Endothelial cell of umbilical vein (primary cell): ENCODE results near the gene TNFSF13. TPM values are rescaled to one million over a fixed set of nuclear protein-coding genes. Genes with fewer than 3 reads are reported as not detected.
A peak's percentile ranks its signal among the peaks of the same experiment; 100 is the strongest.

Source experiments
- Bru-seq: library from RNA; stranded (reverse); fragments of 400-500 nt; gene quantifications from one replicate; lab custom pipeline; 2021; lab: Mats Ljungman, UMichigan
- BruChase-seq, 2 experiments: library from RNA; stranded (reverse); fragments of 400-500 nt; gene quantifications; one replicate each; lab custom pipeline; 2021; lab: Mats Ljungman, UMichigan
- BruUV-seq: library from RNA; stranded (reverse); fragments of 400-500 nt; replicated peaks from 2 replicates; lab custom pipeline; 2021; lab: Mats Ljungman, UMichigan
- CTCF ChIA-PET: fragments of 300-600, 350-600 bp; sonication (Branson Sonifier 250); formaldehyde crosslinking; loops from one replicate; lab custom pipeline; 2021; ENCODE audit warnings: antibody characterized with exemption, inconsistent platforms; lab: Charles Lee
- POLR2A ChIA-PET: fragments of 300-600, 350-600 bp; sonication (Branson Sonifier 250); formaldehyde crosslinking; loops from one replicate; lab custom pipeline; 2021; ENCODE audit warnings: antibody characterized with exemption, inconsistent platforms; lab: Charles Lee
- DNase-seq: peaks from one replicate; pipeline ENCODE4 v3.0.0-alpha.2; 2011; ENCODE audit warnings: low read depth, low spot score
- FAIRE-seq: peaks from 2 replicates; lab custom pipeline; 2011; peaks lifted over from hg19 to GRCh38; lab: Jason Lieb, UNC
- H2AFZ ChIP-seq: 2 replicates; pipeline ENCODE4 v1.6.0; 2012; ENCODE audit warnings: low read depth, low read length, control low read depth, inconsistent platforms
- H3K27ac ChIP-seq: 2 replicates; pipeline ENCODE4 v1.5.1; 2011; ENCODE audit warnings: low read depth, mild to moderate bottlenecking, control low read depth, low read length, moderate library complexity; ENCODE audit not compliant: insufficient read depth
- H3K27me3 ChIP-seq, 2 experiments: 2 replicates each; pipeline versions ENCODE4 v1.6.0 to v1.6.1; 2011; ENCODE audit warnings: low read length in 2 of 2, mixed read lengths in 1 of 2; ENCODE audit not compliant: control insufficient read depth in 2 of 2, insufficient read depth in 2 of 2
- H3K36me3 ChIP-seq, 2 experiments: 2 replicates in 1 of 2; 3 replicates in 1 of 2; pipeline ENCODE4 v1.5.1; 2011; ENCODE audit warnings: low read length in 2 of 2, mild to moderate bottlenecking in 1 of 2, moderate library complexity in 1 of 2; ENCODE audit not compliant: control insufficient read depth in 2 of 2, insufficient read depth in 2 of 2; ENCODE audit errors: extremely low read depth in 1 of 2
- H3K4me1 ChIP-seq: 3 replicates; pipeline ENCODE4 v1.5.1; 2011; ENCODE audit warnings: mild to moderate bottlenecking, low read length; ENCODE audit not compliant: control insufficient read depth, insufficient read depth; ENCODE audit errors: extremely low read depth
- H3K4me2 ChIP-seq: 2 replicates; pipeline ENCODE4 v1.6.1; 2011; ENCODE audit warnings: low read length, control low read depth, mixed read lengths; ENCODE audit not compliant: insufficient read depth
- H3K4me3 ChIP-seq, 3 experiments: fragments of 200-600 bp in 1 of 3; sonication (generic), shearing (Covaris generic) in 1 of 3; replicated peaks in 1 of 3; 2 replicates each; pipeline ENCODE4 v1.5.1; 2011 to 2016; ENCODE audit warnings: control low read depth in 3 of 3, low read length in 3 of 3, mild to moderate bottlenecking in 2 of 3, inconsistent platforms in 1 of 3, low read depth in 1 of 3, moderate library complexity in 1 of 3; ENCODE audit not compliant: insufficient read depth in 1 of 3
- H3K79me2 ChIP-seq: 2 replicates; pipeline ENCODE4 v1.6.0; 2012; ENCODE audit warnings: low read length, inconsistent platforms; ENCODE audit not compliant: control insufficient read depth, insufficient read depth
- H3K9ac ChIP-seq: replicated peaks from 2 replicates; pipeline ENCODE3; 2011; ENCODE audit warnings: low read length, control low read depth; ENCODE audit not compliant: insufficient read depth; ENCODE audit errors: extremely low read depth
- H3K9me1 ChIP-seq: replicated peaks from 3 replicates; pipeline ENCODE4 v1.6.0; 2011; ENCODE audit warnings: mild to moderate bottlenecking, low read length; ENCODE audit not compliant: control insufficient read depth, insufficient read depth; ENCODE audit errors: extremely low read depth
- H3K9me3 ChIP-seq: replicated peaks from 2 replicates; pipeline ENCODE4 v1.5.1; 2012; ENCODE audit warnings: low read length, inconsistent platforms; ENCODE audit not compliant: control insufficient read depth, insufficient read depth
- H4K20me1 ChIP-seq: replicated peaks from 2 replicates; pipeline ENCODE3; 2011; ENCODE audit warnings: mild to moderate bottlenecking, low read length; ENCODE audit not compliant: control insufficient read depth, insufficient read depth; ENCODE audit errors: extremely low read depth
- CTCF ChIP-seq, 2 donors: IDR thresholded peaks; 1 replicate in 1 of 2; 2 replicates in 1 of 2; pipeline ENCODE4 v1.5.1; 2011; ENCODE audit warnings: low read length in 2 of 2, mild to moderate bottlenecking in 2 of 2, moderate library complexity in 2 of 2, control low read depth in 1 of 2, inconsistent platforms in 1 of 2, low read depth in 1 of 2; ENCODE audit not compliant: insufficient read depth in 1 of 2; ENCODE audit errors: extremely low read depth in 1 of 2
- EZH2 ChIP-seq: IDR thresholded peaks from 2 replicates; pipeline ENCODE4 v1.6.1; 2012; ENCODE audit warnings: borderline replicate concordance, low read depth, mild to moderate bottlenecking, moderate library complexity, low read length, inconsistent platforms; ENCODE audit not compliant: severe bottlenecking
- FOS ChIP-seq: IDR thresholded peaks from 2 replicates; pipeline ENCODE4 v1.6.1; 2011; ENCODE audit warnings: mild to moderate bottlenecking, low read length, moderate library complexity, borderline replicate concordance; ENCODE audit not compliant: insufficient read depth
- GATA2 ChIP-seq: IDR thresholded peaks from 2 replicates; pipeline ENCODE4 v1.7.0; 2011; ENCODE audit warnings: low read depth, mild to moderate bottlenecking, moderate library complexity, mixed read lengths, low read length; ENCODE audit not compliant: insufficient read length, insufficient read depth
- JUN ChIP-seq: IDR thresholded peaks from 2 replicates; pipeline ENCODE4 v1.6.1; 2011; ENCODE audit warnings: borderline replicate concordance, low read depth; ENCODE audit not compliant: insufficient read length, insufficient read depth
- MAX ChIP-seq: IDR thresholded peaks from 2 replicates; pipeline ENCODE4 v1.6.1; 2011; ENCODE audit not compliant: insufficient read depth, insufficient read length
- MYC ChIP-seq: IDR thresholded peaks from one replicate; pipeline ENCODE4 v1.6.1; 2011; ENCODE audit warnings: mild to moderate bottlenecking, low read depth, low read length
- POLR2A ChIP-seq: IDR thresholded peaks from 2 replicates; pipeline ENCODE4 v1.6.1; 2012; ENCODE audit warnings: low read depth, mild to moderate bottlenecking, control low read depth, low read length
- POLR2AphosphoS5 ChIP-seq: IDR thresholded peaks from 2 replicates; pipeline ENCODE4 v1.6.1; 2012; ENCODE audit warnings: low read depth, mild to moderate bottlenecking, control low read depth, low read length, moderate library complexity; ENCODE audit not compliant: insufficient read depth
- dilution Hi-C: fragments of 300-500 bp; cut with MboI; formaldehyde crosslinking; loops from one replicate; pipeline ENCODE4 v1.15.0; 2019; ENCODE audit warnings: low sequenced_read_pairs; ENCODE audit not compliant: extremely low pct_ligation_motif_present
- intact Hi-C: fragments of 100-400 bp; cut with micrococcal nuclease; formaldehyde crosslinking; loops from one replicate; pipeline ENCODE4 v1.10.0; 2022
- long read RNA-seq: library from polyadenylated mRNA; stranded (forward); transcript quantifications from one replicate; pipeline ENCODE4 v2.0.0, GENCODE V29; 2021
- polyA minus RNA-seq, 3 experiments: library from RNA; depleted of rRNA, polyadenylated mRNA; stranded (reverse); fragments of >200 nt; gene quantifications; 1 replicate in 1 of 3; 2 replicates in 2 of 3; pipeline ENCODE4 v1.2.3, GENCODE V29; 2011
- polyA plus RNA-seq, 4 experiments: library from polyadenylated mRNA; depleted of rRNA in 3 of 4; stranded (reverse) in 3 of 4; unstranded in 1 of 4; fragments of >200 nt; gene quantifications; 2 replicates each; pipeline versions ENCODE4 v1.2.1 to v1.2.3, GENCODE V29; 2011 to 2012; ENCODE audit warnings: missing spikeins in 1 of 4
- total RNA-seq: library from RNA; stranded (reverse); gene quantifications from 2 replicates; pipeline ENCODE4 v1.2.3, GENCODE V29; 2021

The TNFSF13 gene, protein sequence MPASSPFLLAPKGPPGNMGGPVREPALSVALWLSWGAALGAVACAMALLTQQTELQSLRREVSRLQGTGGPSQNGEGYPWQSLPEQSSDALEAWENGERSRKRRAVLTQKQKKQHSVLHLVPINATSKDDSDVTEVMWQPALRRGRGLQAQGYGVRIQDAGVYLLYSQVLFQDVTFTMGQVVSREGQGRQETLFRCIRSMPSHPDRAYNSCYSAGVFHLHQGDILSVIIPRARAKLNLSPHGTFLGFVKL
- total RNA-seq = 3.7 and 5.4 TPM in 2 replicates
- polyA plus RNA-seq = 3.6 and 4.3 TPM in 2 replicates
- 2.7 and 2.8 TPM in 2 replicates for polyA plus RNA-seq (2011; cell fraction: cytosol; rRNA removed)
- polyA plus RNA-seq (2011; cell fraction: nucleus; rRNA removed) = 4.2 and 6.2 TPM in 2 replicates
- polyA plus RNA-seq (2012) = 3.0 and 4.0 TPM in 2 replicates
- polyA minus RNA-seq = 2.5 and 3.1 TPM in 2 replicates
- polyA minus RNA-seq (2011; cell fraction: cytosol; rRNA and poly(A)+ RNA removed) = 3.1 TPM
- 2.5 TPM in 2 replicates for polyA minus RNA-seq (2011; cell fraction: nucleus; rRNA and poly(A)+ RNA removed)
- percentile 40 among the genes with signal in this experiment for Bru-seq, nascent RNA
- BruChase-seq, experiment 1, labeled RNA remaining after a 6-hour chase = percentile 59 among the genes with signal in this experiment
- BruChase-seq, experiment 2, labeled RNA remaining after a 2-hour chase = percentile 48 among the genes with signal in this experiment
- long read RNA-seq, partial matches to known transcripts = 0 of 5 reads
- long read RNA-seq, other reads (novel, unspliced or antisense) = 2 of 5 reads

GRCh38 chr17:7558544-7559319, at the start of gene TNFSF13:
TSS of gene TNFSF13 (plus strand) at chr17:7558750. CDS start at chr17:7559040, 290 bp downstream.
- CTCF ChIA-PET = interaction anchor here (0.9 to 6.7 kb wide), 14 partner anchors 9 to 513 kb away, joined by 3 to 314 read pairs (median 4); partner anchors contain the start of gene SOX15
- H3K9ac ChIP-seq = peak within 1 kb of the TSS; percentile 65
- H3K36me3 ChIP-seq = peaks cover 0 to 2% of the 10 kb centered on the region in 2 experiments
- no peaks in the 10 kb centered on the region for H3K27me3 ChIP-seq
- H3K79me2 ChIP-seq = peaks cover 19% of the 10 kb centered on the region
- no peaks in the 10 kb centered on the region for H3K9me1 ChIP-seq
- TF ChIP-seq POLR2A (no peak), GATA2 (no peak), POLR2AphosphoS5 (no peak), MAX (no peak), JUN (no peak), EZH2 (no peak), MYC (no peak), FOS (no peak), CTCF (IDR thresholded peaks at IDR 0.05; ENCODE audit: extremely low read depth in 1 of 2, insufficient read depth in 1 of 2, low read depth in 1 of 2, low read length in 2 of 2) (no peak)
- dilution Hi-C loops (no loop called here), intact Hi-C loops (loop anchor here (1.0 kb wide), 1 partner anchor 123 kb away; the partner anchor contains the start of gene TMEM102)
- peak within 1 kb of the TSS; percentile 53 for H3K4me2 ChIP-seq
- DNase-seq (no peak), FAIRE-seq (no peak)
- H3K27ac ChIP-seq = peak within 1 kb of the TSS; percentile 70
- peaks cover 34% of the 10 kb centered on the region for H3K4me1 ChIP-seq
- H2AFZ ChIP-seq = peak within 1 kb of the TSS; percentile 77
- no peak within 1 kb of the TSS for H3K4me3 ChIP-seq
- POLR2A ChIA-PET = interaction anchor here (1.1 to 1.8 kb wide), 2 partner anchors 74 to 79 kb away, joined by 3 to 7 read pairs; partner anchors contain the start of genes POLR2A and ZBTB4
- no peaks in the 10 kb centered on the region for H4K20me1 ChIP-seq
- no peaks in the 10 kb centered on the region for H3K9me3 ChIP-seq
- no TSS peak for BruUV-seq
